ENCODE measurements around the gene SNIP1. TPM values are rescaled to one million over a fixed set of nuclear protein-coding genes. Genes with fewer than 3 reads are reported as not detected.
"Not testable (repeated sequence)": the region's sequence is repeated elsewhere in the genome, so short reads cannot be mapped to it uniquely, and the experiment has no call there.

Gene SNIP1
- total RNA-seq, 1 donor from 2014 or later = 15.5 TPM

- DNase-seq (ENCODE audit: low read depth, low spot score) = not testable (repeated sequence)
Measured at GRCh38 chr1:37559957-37560379, 5.9 kb upstream of the SNIP1 start.

GRCh38 chr1:37559080-37559479 is 5.0 kb upstream of the SNIP1 start:
- DNase-seq (ENCODE audit: low read depth, low spot score) = no peak

- DNase-seq (ENCODE audit: low read depth, low spot score) = no peak
Measured at GRCh38 chr1:37558411-37558810, 4.3 kb upstream of the SNIP1 start.

- no peak for DNase-seq (ENCODE audit: low read depth, low spot score)
Measured at GRCh38 chr1:37557402-37557801, 3.3 kb upstream of the SNIP1 start.

- DNase-seq (ENCODE audit: low read depth, low spot score) = peak; percentile 70
Measured at GRCh38 chr1:37556712-37557196, 2.7 kb upstream of the SNIP1 start, which contains the start of gene DNALI1. Gene DNALI1 (plus strand): TSS chr1:37556940. CDS start chr1:37556995, 55 bp downstream.

GRCh38 chr1:37553598-37553926 is 531 bp downstream of the SNIP1 start:
- DNase-seq (ENCODE audit: low read depth, low spot score) = no peak

GRCh38 chr1:37549341-37549740 is 4.8 kb downstream of the SNIP1 start:
- DNase-seq (ENCODE audit: low read depth, low spot score) = no peak

- no peak for DNase-seq (ENCODE audit: low read depth, low spot score)
Measured at GRCh38 chr1:37545019-37545418, 9.1 kb downstream of the SNIP1 start.

- no peak for DNase-seq (ENCODE audit: low read depth, low spot score)
Measured at GRCh38 chr1:37544530-37544929, 9.6 kb downstream of the SNIP1 start.

GRCh38 chr1:37540036-37540785 is 13.9 kb downstream of the SNIP1 start:
- DNase-seq (ENCODE audit: low read depth, low spot score) = no peak

- not testable (repeated sequence) for DNase-seq (ENCODE audit: low read depth, low spot score)
Measured at GRCh38 chr1:37539154-37539553, 14.9 kb downstream of the SNIP1 start.

GRCh38 chr1:37537378-37537777 is 16.7 kb downstream of the SNIP1 start:
- no peak for DNase-seq (ENCODE audit: low read depth, low spot score)

- no peak for DNase-seq (ENCODE audit: low read depth, low spot score)
Measured at GRCh38 chr1:37533317-37534093, 20.6 kb downstream of the SNIP1 start.

- DNase-seq (ENCODE audit: low read depth, low spot score) = not testable (repeated sequence)
Measured at GRCh38 chr1:37532418-37533156, 21.5 kb downstream of the SNIP1 start.

GRCh38 chr1:37529888-37530287 is 24.2 kb downstream of the SNIP1 start:
- DNase-seq (ENCODE audit: low read depth, low spot score) = not testable (repeated sequence)

GRCh38 chr1:37519613-37520012 is 34.5 kb downstream of the SNIP1 start:
- DNase-seq (ENCODE audit: low read depth, low spot score) = no peak

- not testable (repeated sequence) for DNase-seq (ENCODE audit: low read depth, low spot score)
Measured at GRCh38 chr1:37518929-37519328, 35.2 kb downstream of the SNIP1 start.

GRCh38 chr1:37518241-37518640 is 35.9 kb downstream of the SNIP1 start:
- not testable (repeated sequence) for DNase-seq (ENCODE audit: low read depth, low spot score)

- DNase-seq (ENCODE audit: low read depth, low spot score) = no peak
Measured at GRCh38 chr1:37517569-37517968, 36.5 kb downstream of the SNIP1 start.

GRCh38 chr1:37515185-37516034 is 38.7 kb downstream of the SNIP1 start:
- no peak for DNase-seq (ENCODE audit: low read depth, low spot score)

All from pulmonary artery endothelial cell (primary cell).